Measurements from ENCODE around the gene COL16A1.

COL16A1 gene

GRCh38 chr1:31703431-31704270 lies at the start of gene COL16A1:
Gene COL16A1 (minus strand): TSS chr1:31704017. CDS start chr1:31702193, 1,824 bp downstream.
- DNase-seq (ENCODE audit: low read depth): no peak

GRCh38 chr1:31752952-31753475 lies 49.2 kb upstream of the COL16A1 start:
- DNase-seq (ENCODE audit: low read depth): no peak

- no peak for DNase-seq (ENCODE audit: low read depth)
Observed at GRCh38 chr1:31752258-31752657, 48.4 kb upstream of the COL16A1 start.

GRCh38 chr1:31751822-31752241 lies 48.0 kb upstream of the COL16A1 start:
- DNase-seq (ENCODE audit: low read depth): no peak

GRCh38 chr1:31750858-31751510 lies 47.2 kb upstream of the COL16A1 start:
- no peak for DNase-seq (ENCODE audit: low read depth)

- DNase-seq (ENCODE audit: low read depth): no peak
Observed at GRCh38 chr1:31749785-31750735, 46.2 kb upstream of the COL16A1 start.

GRCh38 chr1:31748365-31748764 lies 44.5 kb upstream of the COL16A1 start:
- no peak for DNase-seq (ENCODE audit: low read depth)

GRCh38 chr1:31747304-31747703 lies 43.5 kb upstream of the COL16A1 start:
- no peak for DNase-seq (ENCODE audit: low read depth)

- no peak for DNase-seq (ENCODE audit: low read depth)
Observed at GRCh38 chr1:31746687-31747086, 42.9 kb upstream of the COL16A1 start.

GRCh38 chr1:31745946-31746670 lies 42.3 kb upstream of the COL16A1 start:
- DNase-seq (ENCODE audit: low read depth): no peak

GRCh38 chr1:31745096-31745945 lies 41.5 kb upstream of the COL16A1 start:
- DNase-seq (ENCODE audit: low read depth): no peak

- DNase-seq (ENCODE audit: low read depth): no peak
Observed at GRCh38 chr1:31744165-31744888, 40.5 kb upstream of the COL16A1 start.

- DNase-seq (ENCODE audit: low read depth): no peak
Observed at GRCh38 chr1:31742462-31743212, 38.8 kb upstream of the COL16A1 start.

- no peak for DNase-seq (ENCODE audit: low read depth)
Observed at GRCh38 chr1:31739346-31739745, 35.5 kb upstream of the COL16A1 start.

- DNase-seq (ENCODE audit: low read depth): no peak
Observed at GRCh38 chr1:31736675-31737074, 32.9 kb upstream of the COL16A1 start.

GRCh38 chr1:31735571-31735970 lies 31.8 kb upstream of the COL16A1 start:
- no peak for DNase-seq (ENCODE audit: low read depth)

GRCh38 chr1:31734582-31735107 lies 30.8 kb upstream of the COL16A1 start:
- no peak for DNase-seq (ENCODE audit: low read depth)

GRCh38 chr1:31733389-31734219 lies 29.8 kb upstream of the COL16A1 start:
- no peak for DNase-seq (ENCODE audit: low read depth)
